Subcutaneous adipose tissue (tissue), 4 donors: ENCODE measurements around the gene RPUSD1. TPM values are rescaled to one million over a fixed set of nuclear protein-coding genes. Genes with fewer than 3 reads are reported as not detected.

Source experiments
- CTCF ChIP-seq: fragments of 450-650 bp; IDR thresholded peaks from one replicate; pipeline ENCODE4 v1.5.1; 2016; ENCODE audit warnings: low read depth, mild to moderate bottlenecking, control low read depth, antibody characterized with exemption, moderate library complexity
- total RNA-seq, 4 donors: library from RNA; depleted of rRNA; stranded (reverse); fragments of >200 nt; gene quantifications; one replicate each; pipeline ENCODE4 v1.1.0, GENCODE V29; 2016

RPUSD1 gene
- total RNA-seq, 4 donors from 2014 or later = 9.9 to 13.0 (median 11.7) TPM

DNA sequence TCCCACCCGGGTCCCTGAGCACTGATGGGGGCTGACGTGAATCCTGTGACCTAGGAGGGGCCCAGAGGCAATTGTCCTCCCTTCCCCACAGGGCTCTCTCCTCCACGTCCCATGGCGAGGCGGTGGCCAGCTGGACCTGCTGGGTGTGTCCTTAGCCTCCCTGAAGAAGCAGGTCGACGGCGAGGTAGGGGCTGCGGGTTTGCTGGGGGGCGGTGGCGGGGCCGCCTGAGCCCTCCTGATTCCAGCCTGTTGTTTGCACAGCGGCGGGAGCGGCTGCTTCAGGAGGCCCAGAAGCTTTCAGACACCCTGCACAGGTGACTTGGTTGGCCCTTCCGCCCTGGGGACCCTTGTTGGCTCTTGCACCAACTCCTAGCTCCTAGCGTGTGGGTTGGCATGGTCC, 1.9 kb upstream of the RPUSD1 start:
- no peak for TF ChIP-seq CTCF

- no peak for TF ChIP-seq CTCF
Observed at GRCh38 chr16:789191-789850, 1.1 kb upstream of the RPUSD1 start.

DNA sequence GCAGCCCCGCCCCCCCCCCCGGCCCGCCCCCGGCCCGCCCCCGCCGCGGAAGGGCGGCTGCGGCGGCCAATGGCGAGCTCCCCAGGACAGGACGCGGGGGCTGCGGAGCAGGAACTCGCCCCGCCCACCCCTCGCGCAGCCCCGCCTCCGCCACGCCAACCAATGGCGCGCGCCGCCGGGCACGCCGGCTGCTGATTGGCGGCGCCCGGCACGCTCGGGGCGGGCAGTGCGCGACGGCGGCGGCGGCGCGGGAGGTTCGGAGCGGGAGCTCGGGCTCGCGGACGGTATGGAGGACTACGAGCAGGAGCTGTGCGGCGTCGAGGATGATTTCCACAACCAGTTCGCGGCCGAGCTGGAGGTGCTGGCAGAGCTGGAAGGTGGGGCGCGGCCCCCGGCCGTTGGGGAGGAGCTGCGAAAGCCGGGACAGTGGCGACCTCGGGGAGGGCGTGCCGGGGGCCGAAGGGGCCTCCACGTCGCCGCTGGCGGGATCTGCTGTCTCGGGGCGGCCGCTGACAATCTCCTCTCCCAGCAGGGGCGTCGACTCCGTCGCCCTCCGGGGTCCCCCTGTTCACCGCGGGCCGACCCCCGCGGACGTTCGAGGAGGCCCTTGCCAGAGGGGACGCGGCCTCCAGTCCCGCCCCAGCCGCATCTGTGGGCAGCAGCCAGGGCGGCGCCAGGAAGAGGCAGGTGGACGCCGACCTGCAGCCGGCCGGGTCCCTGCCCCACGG, 382 bp upstream of the RPUSD1 start, which contains the start of gene CHTF18:
Gene CHTF18, plus strand, starts transcription at position 222 of the 728 bp plus-strand sequence. Its CDS starts 65 bp downstream, at position 287.
- TF ChIP-seq CTCF = no peak

DNA sequence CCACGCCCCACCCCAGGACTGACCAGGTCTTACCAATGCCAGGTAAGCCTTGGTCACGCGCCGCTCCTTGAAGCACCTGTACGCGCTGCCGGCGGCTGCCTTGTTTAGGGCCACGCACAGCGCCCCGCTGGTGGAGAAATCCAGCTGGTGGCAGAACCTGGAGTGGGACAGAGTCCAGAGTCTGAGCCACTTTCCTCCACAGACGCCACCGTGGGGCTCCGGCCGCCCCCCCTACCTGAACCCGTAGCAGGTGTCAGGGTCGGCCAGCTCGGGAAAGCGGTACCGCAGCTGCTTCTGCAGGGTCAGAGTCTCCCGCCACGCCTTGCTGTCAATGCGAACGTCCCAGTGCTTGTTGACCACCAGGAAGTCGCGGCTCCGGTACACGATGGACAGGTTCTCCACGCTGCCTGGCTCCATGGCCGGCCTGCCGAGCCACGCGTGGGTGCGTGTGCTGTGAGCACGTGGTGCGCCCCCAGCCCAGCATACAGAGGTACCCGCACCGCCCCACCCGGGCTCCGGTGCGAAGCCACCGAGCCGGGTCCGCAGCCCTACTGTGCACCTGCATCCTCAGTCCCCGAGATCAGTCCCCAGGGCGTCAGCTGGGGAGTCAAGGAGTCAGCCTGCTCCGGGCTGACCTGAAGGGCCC, 737 bp downstream of the RPUSD1 start:
- TF ChIP-seq CTCF = no peak

DNA sequence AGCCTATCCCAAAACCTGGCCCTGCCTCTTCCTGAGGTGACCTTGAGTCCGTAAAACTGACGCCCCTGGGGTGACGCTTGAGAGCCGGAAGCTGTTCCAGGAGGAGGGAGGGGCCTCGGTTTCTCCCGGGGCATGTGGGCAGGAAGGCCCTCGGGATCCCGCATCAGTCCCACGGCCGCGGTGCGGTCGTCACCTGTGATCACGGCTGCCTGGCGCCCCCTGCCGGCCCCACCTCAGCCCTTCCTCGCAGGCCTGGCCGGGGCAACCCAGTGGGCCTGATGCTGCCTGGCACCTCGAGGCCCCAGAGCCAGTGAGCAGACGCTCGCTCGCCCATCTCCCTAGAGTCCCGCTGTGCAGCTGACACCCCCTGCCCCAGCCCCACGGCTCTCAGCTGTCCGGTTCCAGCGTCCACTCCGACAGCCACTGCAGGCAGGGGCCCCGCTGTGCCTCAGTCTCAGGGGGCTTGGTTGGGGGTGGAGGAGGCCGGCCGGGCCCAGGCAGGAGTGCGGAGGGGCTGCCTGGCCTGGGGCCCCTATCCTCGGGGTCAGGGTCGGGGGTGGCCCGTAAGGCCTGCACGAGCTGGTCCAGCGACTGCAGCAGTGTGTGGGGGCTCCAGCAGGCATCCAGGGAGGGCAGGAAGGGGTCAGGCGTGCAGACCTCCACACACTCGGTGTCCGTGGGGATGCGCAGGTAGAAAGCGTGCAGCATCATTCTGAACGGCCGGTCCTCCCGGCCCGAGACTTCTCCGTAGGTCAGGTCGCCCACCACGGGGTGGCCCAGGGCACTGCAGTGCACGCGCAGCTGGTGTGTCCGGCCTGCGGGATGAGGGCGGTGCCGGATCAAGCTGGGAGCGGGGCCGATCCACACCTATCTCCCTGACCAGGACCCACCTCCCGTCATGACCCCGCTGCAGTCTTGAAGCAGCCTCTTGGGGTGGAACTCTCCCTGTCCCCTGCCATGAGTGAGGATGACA, 2.3 kb downstream of the RPUSD1 start:
- TF ChIP-seq CTCF = no peak

DNA sequence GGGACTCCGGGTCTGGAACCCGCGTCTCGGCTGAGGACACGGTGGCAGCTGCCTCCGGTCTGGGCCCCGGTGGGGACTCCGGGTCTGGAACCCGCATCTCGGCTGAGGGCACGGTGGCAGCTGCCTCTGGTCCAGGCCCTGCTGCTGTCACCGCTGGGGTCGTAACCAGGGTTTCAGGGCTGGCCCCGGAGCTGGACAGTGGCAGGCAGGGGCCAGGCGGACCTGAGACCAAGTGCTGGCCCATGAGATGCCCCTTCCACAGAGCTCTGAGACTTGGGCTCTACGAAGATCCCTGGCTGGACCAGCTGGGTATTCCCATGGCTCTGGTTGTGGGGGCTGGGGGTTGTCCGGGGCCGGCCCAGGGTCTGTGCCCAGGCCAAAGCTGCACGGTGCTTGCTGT, 3.8 kb downstream of the RPUSD1 start:
- no peak for TF ChIP-seq CTCF
